ENCODE results near the gene BCAP31.

BCAP31 gene

GRCh38 chrX:153724252-153725038 lies at the start of gene BCAP31, which contains the start of gene ABCD1:
Gene BCAP31 (minus strand): TSS chrX:153724387. CDS start chrX:153723244, 1,143 bp downstream.
Gene ABCD1 (plus strand): TSS chrX:153724856. CDS start chrX:153725267, 411 bp downstream.
- DNase-seq (ENCODE audit: low read depth in 2 of 3, low spot score in 1 of 3) = peak; percentile 78 to 84 (median 78)

GRCh38 chrX:153773218-153773611 lies 49.0 kb upstream of the BCAP31 start:
- no peak for DNase-seq (ENCODE audit: low read depth in 2 of 3, low spot score in 1 of 3)

GRCh38 chrX:153772316-153773217 lies 48.4 kb upstream of the BCAP31 start:
- no peak for DNase-seq (ENCODE audit: low read depth in 2 of 3, low spot score in 1 of 3)

GRCh38 chrX:153771415-153772315 lies 47.5 kb upstream of the BCAP31 start:
- DNase-seq (ENCODE audit: low read depth in 2 of 3, low spot score in 1 of 3) = no peak

- DNase-seq (ENCODE audit: low read depth in 2 of 3, low spot score in 1 of 3) = no peak
These were observed 46.6 kb upstream of the BCAP31 start for GRCh38 chrX:153770601-153771414.

- DNase-seq (ENCODE audit: low read depth in 2 of 3, low spot score in 1 of 3) = no peak
These were observed 45.8 kb upstream of the BCAP31 start for GRCh38 chrX:153769865-153770600.

- no peak for DNase-seq (ENCODE audit: low read depth in 2 of 3, low spot score in 1 of 3)
These were observed 45.1 kb upstream of the BCAP31 start for GRCh38 chrX:153769158-153769864.

- no peak for DNase-seq (ENCODE audit: low read depth in 2 of 3, low spot score in 1 of 3)
These were observed 44.3 kb upstream of the BCAP31 start for GRCh38 chrX:153768311-153769157.

- DNase-seq (ENCODE audit: low read depth in 2 of 3, low spot score in 1 of 3) = no peak
These were observed 43.5 kb upstream of the BCAP31 start for GRCh38 chrX:153767674-153768055.

GRCh38 chrX:153766871-153767673 lies 42.9 kb upstream of the BCAP31 start:
- DNase-seq (ENCODE audit: low read depth in 2 of 3, low spot score in 1 of 3) = no peak

- peak in 1 of 3 donors; percentile 16 for DNase-seq (ENCODE audit: low read depth in 2 of 3, low spot score in 1 of 3)
These were observed 42.1 kb upstream of the BCAP31 start for GRCh38 chrX:153766098-153766817.

- no peak for DNase-seq (ENCODE audit: low read depth in 2 of 3, low spot score in 1 of 3)
These were observed 41.2 kb upstream of the BCAP31 start for GRCh38 chrX:153765138-153766079.

- DNase-seq (ENCODE audit: low read depth in 2 of 3, low spot score in 1 of 3) = no peak
These were observed 40.6 kb upstream of the BCAP31 start for GRCh38 chrX:153764786-153765137.

- DNase-seq (ENCODE audit: low read depth in 2 of 3, low spot score in 1 of 3) = peak; percentile 43 to 69 (median 55)
These were observed 40.0 kb upstream of the BCAP31 start, which contains the start of gene PLXNB3 for GRCh38 chrX:153763989-153764755. Gene PLXNB3 (plus strand): TSS chrX:153764249. CDS start chrX:153765536, 1,287 bp downstream.

All from stimulated activated CD4-positive, alpha-beta T cell treated with anti-CD3 and anti-CD28 coated beads, Interleukin-12 subunit alpha, Interleukin-12 subunit beta, amount 100 ng/mL, for 48 hours (primary cell).